HEK293T (cell line): ENCODE results near the gene CTCFL.

Source experiments
- ELF4 ChIP-seq: fragments of 450-650 bp; IDR thresholded peaks from 2 replicates; pipeline ENCODE4 v1.6.1; 2017; ENCODE audit warnings: antibody characterized with exemption
- TARDBP ChIP-seq: fragments of 450-650 bp; IDR thresholded peaks from 2 replicates; pipeline ENCODE4 v1.6.1; 2016

DNA sequence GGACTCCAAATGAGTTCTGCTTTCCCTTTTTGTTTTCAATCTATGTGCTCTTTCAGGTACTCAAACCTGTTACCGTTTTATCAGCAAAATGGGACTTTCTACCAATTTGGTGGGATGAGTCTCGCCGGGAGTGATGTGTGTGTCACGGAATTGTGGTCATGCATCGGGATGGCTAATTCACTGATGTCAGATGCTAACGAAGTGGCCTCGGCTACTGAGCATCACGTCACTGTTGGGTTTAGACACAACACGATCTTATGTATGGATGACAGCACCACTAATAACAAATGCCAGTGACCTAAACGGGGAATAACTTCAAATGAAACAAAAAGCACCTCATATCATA is 34.3 kb upstream of the CTCFL start:
- no peak for TF ChIP-seq TARDBP
- TF ChIP-seq ELF4: no peak
